ES-I3 (cell line): Measurements from ENCODE around the gene CFAP58.

Experiments used
- H3K36me3 ChIP-seq: 2 replicates; pipeline ENCODE4 v1.6.1; 2013; ENCODE audit warnings: mild to moderate bottlenecking, low read length, control low read depth, moderate library complexity; ENCODE audit not compliant: insufficient read depth
- H3K4me1 ChIP-seq: 2 replicates; pipeline ENCODE4 v1.6.1; 2013; ENCODE audit warnings: mild to moderate bottlenecking, control low read depth, low read length; ENCODE audit not compliant: insufficient read depth
- H3K9ac ChIP-seq: 2 replicates; pipeline ENCODE4 v1.6.1; 2013; ENCODE audit warnings: low read depth, mild to moderate bottlenecking, low read length, moderate library complexity
- H3K9me3 ChIP-seq: 2 replicates; pipeline ENCODE4 v1.6.1; 2013; ENCODE audit warnings: mild to moderate bottlenecking, low read length, moderate library complexity; ENCODE audit not compliant: control insufficient read depth, insufficient read depth

Gene CFAP58

DNA sequence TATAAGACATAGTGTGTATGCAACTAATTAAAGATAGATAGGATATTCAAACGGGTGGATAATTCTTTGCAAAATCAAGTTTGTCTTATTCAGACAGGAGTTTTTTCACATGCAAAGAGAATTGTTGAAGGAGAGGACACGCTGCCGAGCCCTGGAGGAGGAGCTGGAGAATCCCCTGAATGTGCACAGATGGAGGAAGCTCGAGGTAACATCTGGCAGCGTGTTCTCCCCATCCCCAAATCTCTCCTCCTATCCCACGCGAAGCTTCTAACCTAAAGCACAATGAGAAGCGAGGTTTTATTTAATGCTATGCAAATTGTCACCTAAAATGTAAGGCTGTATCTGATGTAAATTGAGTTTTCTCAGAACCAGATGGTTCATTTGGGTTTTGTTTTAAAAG is 50.0 kb downstream of the CFAP58 start:
- Histone ChIP-seq H3K9me3 (no peaks in the 10 kb centered on the region), H3K9ac (no peak overlapping the region), H3K36me3 (no peaks in the 10 kb centered on the region), H3K4me1 (no peaks in the 10 kb centered on the region)

DNA sequence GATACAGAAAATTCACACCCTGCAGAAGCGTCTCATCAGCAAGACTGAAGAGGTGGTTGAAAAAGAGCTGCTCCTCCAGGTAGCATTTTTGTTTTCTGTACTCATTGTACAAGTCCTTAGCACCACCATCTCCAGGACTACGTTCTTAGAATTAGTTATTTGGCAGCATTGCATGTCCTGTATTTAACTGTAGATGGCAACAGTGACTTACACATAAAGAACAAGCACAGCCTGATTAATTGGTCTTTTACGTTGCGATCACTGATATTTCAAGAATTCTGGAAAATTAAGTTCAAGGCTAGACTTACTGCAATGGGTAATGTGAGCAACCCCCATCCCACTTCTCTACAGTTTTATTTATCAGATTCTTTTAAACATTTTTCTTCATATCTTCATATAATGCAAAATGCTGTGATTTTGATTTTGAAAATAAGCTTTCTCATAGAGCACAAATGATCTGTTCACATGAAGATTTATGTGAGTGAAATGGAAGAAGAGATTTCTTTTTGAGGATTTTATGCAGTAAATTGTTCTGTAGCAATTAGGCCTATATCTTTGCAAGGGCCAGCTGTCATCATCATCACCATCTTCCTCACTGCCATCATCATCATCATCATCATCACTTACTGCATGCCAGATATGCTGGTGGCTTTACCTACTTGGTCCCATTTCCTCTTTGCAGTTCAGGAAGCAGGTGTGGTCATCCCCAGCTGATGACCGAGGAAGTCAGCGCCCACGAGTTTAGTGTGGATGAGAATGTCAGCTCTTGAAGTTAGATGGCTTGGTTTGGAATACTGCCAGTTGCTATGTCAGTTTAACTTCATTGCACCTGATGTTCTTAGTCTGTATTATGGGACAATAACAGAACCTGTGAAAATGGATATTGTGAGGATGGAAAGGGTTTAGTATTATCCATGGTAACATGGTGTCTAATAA is 53.4 kb downstream of the CFAP58 start:
- Histone ChIP-seq H3K4me1 (no peaks in the 10 kb centered on the region), H3K9ac (no peak overlapping the region), H3K36me3 (no peaks in the 10 kb centered on the region), H3K9me3 (no peaks in the 10 kb centered on the region)

DNA sequence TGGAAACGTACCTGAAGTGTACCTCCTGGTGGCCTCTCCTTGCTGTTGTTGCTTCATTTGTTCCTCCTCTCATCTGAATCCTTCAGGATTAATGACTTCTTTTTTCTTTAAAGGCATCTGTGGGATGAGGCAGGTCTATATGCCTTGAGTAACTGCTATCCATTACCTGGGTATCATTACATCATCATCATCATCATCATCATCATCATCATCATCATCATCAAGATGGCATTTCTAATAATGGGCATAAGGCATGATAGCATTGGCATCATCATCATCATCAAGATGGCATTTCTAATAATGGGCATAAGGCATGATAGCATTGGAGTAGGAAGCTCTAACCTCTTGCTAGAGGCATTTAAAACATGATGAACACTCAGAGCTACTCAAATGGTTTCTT is 59.9 kb downstream of the CFAP58 start:
- no peaks in the 10 kb centered on the region for H3K36me3 ChIP-seq
- H3K9ac ChIP-seq, result no peak overlapping the region
- no peaks in the 10 kb centered on the region for H3K9me3 ChIP-seq
- peaks cover 5% of the 10 kb centered on the region; the same call in 1 of the 2 replicates for H3K4me1 ChIP-seq

DNA sequence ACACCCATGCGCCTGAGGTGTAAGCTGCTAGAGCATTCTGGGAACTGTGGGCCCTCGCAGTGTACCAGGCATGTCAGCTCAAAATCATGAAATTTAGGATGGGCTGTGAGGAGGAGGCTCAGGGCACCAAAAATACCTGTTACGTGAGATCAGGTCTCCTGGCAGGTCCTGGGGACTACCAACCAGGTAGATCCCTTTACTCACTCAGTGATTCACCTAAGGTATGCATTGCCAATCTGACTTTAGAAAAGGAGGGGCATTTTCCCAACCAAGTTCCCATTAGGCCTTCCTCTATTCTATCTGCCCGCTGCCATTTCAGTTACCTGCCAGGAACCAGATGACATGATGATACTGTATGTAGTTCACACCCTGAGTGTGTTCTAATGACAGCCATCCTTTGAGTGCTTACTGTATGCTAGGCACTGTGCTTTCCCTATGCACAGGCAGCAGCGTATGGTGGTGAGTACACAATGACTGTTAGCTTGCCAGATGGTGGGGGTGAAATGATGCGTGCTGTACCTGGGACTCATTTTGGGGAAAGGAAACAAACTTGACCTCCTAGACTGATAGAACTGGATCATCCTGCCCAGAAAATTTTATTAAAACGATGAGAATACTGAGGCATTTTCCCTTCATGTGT is 62.0 kb downstream of the CFAP58 start:
- Histone ChIP-seq H3K9ac (no peak overlapping the region), H3K9me3 (no peaks in the 10 kb centered on the region), H3K4me1 (peaks cover 5% of the 10 kb centered on the region; the same call in 1 of the 2 replicates), H3K36me3 (no peaks in the 10 kb centered on the region)

DNA sequence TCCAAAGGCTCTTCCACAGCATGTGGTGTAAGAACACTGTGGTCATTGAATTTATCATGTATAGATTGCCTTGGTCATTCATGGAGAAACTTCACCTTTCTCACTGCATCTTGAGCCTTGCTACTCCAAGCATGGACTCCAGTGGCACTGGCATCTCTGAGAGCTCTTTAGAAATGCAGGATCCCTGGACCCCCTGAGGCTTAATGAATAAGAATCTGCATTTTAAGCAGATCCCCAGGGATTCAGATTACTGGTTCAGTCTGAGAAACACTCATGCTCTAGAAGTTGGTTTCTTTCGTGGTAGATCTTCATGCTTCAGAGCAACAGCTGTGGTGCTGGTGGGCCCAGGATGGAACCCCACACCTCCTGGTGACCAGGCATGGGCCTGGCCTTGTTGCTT is 63.2 kb downstream of the CFAP58 start:
- Histone ChIP-seq H3K9me3 (no peaks in the 10 kb centered on the region), H3K36me3 (no peaks in the 10 kb centered on the region), H3K4me1 (peaks cover 5% of the 10 kb centered on the region; the same call in 1 of the 2 replicates), H3K9ac (no peak overlapping the region)

DNA sequence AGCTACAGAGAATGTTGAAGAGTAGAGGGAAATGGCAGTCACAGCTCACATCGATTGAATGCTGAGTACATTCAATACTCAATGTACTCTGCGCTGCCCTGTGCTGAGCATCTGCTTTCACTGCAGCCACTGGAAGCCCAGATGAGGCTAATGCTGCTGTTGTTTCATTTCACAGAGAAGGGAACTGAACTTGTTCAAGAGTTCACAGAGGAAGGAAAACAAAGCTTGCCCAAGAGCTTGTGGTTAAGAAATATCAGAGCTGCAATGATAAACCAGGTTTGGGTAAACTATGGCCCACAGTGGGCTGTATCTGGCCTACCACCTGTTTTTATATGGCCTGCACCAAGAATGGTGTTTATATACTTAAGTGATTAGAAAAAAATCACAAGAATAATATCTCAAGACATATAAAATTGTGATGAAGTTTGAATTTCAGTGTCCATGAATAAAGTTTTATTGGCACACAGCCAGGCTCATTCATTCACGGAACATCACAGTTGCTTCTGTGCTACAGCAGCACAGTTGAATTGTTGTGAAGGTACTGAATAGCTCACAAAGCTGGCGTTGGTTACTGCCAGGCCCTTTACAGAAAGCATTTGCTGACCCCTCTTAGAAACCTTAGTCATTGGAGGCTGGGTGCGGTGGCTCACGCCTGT is 64.1 kb downstream of the CFAP58 start:
- Histone ChIP-seq H3K9me3 (no peaks in the 10 kb centered on the region), H3K36me3 (no peaks in the 10 kb centered on the region), H3K4me1 (peaks cover 5% of the 10 kb centered on the region; the same call in 1 of the 2 replicates), H3K9ac (no peak overlapping the region)

DNA sequence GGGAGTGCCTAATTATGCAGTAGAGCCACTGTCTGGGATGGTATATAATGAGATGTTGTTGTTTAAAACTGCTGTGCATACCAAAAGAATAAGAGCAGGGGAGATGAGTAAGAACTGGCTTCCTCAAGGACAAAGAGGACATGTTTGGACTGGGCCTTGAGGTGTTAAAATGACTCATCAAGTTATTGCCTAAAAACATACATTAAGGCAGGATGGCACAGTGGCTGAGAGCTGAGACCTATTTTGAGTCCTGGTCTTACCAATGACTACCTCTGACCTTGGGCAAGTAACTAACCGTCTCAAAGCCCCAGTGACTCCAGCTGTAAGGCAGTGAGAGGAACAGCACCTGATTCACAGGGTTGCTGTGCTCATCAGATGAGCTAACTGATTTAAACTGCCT is 71.1 kb downstream of the CFAP58 start:
- Histone ChIP-seq H3K36me3 (no peaks in the 10 kb centered on the region), H3K4me1 (peaks cover 15% of the 10 kb centered on the region), H3K9ac (no peak overlapping the region), H3K9me3 (no peaks in the 10 kb centered on the region)

DNA sequence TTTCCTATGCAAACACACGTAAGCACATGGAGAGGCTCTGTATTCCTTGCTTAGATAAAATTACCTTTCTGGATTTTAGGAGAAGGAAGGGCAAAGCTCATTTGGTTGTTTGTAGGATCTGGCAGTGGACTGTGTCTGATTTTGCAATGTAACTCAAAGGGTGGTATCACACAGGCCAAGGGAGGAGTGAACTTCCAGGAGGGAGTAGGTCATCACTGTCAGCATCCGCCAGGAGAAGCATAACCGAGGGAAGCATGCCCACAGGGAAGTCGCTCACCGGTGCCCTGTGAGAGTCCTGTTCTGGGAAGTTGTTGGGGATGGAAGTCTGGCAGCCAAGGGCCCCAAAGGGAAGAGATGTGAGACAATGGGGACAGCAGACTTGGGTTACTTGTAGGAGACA is 74.4 kb downstream of the CFAP58 start:
- Histone ChIP-seq H3K9ac (no peak overlapping the region), H3K9me3 (no peaks in the 10 kb centered on the region), H3K36me3 (no peaks in the 10 kb centered on the region), H3K4me1 (peaks cover 21% of the 10 kb centered on the region)

DNA sequence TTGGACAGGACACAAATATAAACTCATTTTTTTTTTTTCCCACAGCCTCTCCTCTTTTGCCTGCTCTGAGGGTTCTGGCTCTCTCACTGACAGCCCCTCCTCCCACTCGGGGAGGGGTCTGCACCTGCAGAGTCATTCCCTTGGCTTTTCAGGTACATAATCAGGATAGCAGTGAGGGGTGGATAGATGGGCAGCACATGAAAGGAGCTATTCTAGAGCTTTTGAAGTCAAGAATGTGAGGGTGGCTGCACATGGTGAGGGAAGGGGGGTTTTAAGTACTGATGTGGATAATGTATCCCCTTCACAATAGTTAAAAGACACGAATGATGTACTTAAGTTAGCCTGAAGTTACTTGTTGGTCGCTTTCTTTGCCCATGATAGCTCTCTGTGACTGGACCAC is 76.2 kb downstream of the CFAP58 start:
- Histone ChIP-seq H3K9ac (no peak overlapping the region), H3K36me3 (no peaks in the 10 kb centered on the region), H3K9me3 (no peaks in the 10 kb centered on the region), H3K4me1 (peaks cover 17% of the 10 kb centered on the region)

DNA sequence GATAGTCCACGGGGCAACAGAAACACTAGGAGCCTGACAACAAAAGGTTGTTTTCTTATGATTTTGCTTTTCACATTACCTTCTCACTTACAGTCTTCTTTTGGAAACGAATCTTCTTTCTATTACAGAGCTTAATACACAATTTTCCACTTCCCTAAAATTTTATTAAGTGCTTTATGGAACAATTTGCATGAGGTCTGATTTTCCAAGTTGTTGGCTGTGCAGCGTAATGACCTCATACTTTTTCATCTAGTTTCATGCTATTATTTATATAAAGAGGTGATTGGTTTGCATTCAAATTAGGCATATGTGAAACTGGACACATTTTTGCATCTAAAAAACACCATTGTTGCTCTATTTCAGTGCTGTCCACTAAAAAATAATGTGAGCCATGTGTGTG is 76.7 kb downstream of the CFAP58 start:
- Histone ChIP-seq H3K9me3 (no peaks in the 10 kb centered on the region), H3K4me1 (peaks cover 14% of the 10 kb centered on the region), H3K36me3 (no peaks in the 10 kb centered on the region), H3K9ac (no peak overlapping the region)

DNA sequence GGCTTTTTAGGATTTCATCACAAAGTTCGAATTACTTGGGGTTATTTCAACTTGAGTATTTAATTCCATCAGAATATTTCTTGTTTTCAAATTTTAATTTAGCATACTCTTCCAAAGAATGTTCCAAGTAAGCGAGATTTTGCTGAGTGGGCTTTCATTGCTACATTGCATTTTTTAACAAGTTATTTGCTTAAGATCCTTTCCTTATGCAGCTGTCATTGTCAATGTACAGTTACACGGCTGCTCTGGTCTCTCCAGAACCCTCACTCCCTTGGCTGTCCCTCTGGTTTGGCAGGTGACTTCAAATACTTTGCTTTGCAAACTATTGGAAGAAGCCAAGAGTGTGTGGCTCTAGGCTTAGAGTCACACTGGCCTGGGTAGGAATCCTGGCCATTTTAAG is 80.0 kb downstream of the CFAP58 start:
- H3K9ac ChIP-seq, result no peak overlapping the region
- peaks cover 14% of the 10 kb centered on the region for H3K4me1 ChIP-seq
- no peaks in the 10 kb centered on the region for H3K9me3 ChIP-seq
- H3K36me3 ChIP-seq, result no peaks in the 10 kb centered on the region

DNA sequence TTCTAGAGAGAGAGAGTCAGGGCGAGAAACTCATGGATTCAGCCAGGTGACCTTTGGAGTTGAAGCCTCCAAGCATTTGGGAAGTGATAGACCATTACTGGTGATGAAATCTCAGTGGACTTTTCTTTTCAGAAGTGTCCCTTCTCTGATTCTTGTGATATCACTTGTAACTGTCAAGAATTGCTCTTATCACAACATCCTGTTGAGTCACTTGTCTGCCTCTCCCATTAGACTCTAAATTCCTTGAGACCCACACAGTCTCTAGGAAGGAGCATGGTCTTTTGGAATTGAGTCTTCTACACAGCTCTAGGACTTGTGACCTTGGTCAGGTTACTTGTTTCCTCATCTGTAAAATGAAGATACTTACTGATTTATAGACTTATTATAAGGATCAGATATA is 81.0 kb downstream of the CFAP58 start:
- H3K9ac ChIP-seq, result no peak overlapping the region

DNA sequence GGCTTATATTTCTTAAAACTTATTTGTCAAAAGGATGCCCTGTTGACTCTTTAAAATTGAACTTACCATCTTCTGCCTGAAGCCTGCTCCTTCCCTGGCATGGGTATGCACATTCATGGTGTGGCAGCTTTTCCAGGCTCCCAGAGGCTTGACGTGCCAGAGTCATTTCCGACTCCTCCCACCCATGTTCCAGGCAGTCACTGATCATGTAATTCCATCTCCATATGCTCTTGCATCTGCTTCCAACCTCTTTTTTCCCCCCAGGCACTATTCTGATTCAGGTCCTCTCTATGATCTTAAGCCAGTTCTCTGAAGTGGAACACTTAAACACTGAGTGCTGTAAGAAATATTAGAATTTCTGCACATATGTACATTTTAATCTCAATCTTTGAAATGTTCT is 82.2 kb downstream of the CFAP58 start:
- H3K9me3 ChIP-seq, result no peaks in the 10 kb centered on the region
- no peaks in the 10 kb centered on the region for H3K36me3 ChIP-seq
- no peak overlapping the region for H3K9ac ChIP-seq
- no peaks in the 10 kb centered on the region for H3K4me1 ChIP-seq

More for the DNA sequence above, 81.0 kb downstream of the CFAP58 start:
- Histone ChIP-seq H3K36me3 (no peaks in the 10 kb centered on the region), H3K4me1 (peaks cover 7% of the 10 kb centered on the region), H3K9me3 (no peaks in the 10 kb centered on the region)

DNA sequence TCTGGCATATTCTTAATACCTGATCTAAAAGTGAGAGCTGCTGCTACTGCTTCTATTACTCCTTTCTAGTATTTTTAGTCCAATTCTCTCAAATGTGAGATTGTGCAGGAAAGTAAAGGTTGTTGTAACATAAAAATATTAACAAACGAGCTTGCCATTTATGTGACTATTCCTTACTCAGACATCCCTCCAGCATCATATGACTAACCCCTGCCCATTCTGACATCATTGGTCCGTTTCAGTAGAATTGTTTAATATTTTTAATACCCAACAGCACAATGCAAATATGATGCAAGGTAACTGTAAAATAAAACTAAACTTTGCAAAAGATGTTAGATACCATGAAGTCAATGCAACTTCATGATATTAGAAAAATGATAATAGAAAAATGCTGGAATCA is 83.6 kb downstream of the CFAP58 start:
- H3K9me3 ChIP-seq, result no peaks in the 10 kb centered on the region

More for the DNA sequence above, 83.6 kb downstream of the CFAP58 start:
- no peak overlapping the region for H3K9ac ChIP-seq
- H3K4me1 ChIP-seq, result no peaks in the 10 kb centered on the region
- H3K36me3 ChIP-seq, result no peaks in the 10 kb centered on the region
